GM12878 (cell line): ENCODE results near the gene GPR152. TPM values are rescaled to one million over a fixed set of nuclear protein-coding genes. Genes with fewer than 3 reads are reported as not detected.

Experiments used
- ATF7 ChIP-seq: fragments of 450-650 bp; IDR thresholded peaks from 2 replicates; pipeline ENCODE4 v1.6.1; 2016; ENCODE audit warnings: low read depth, mild to moderate bottlenecking
- BMI1 ChIP-seq: fragments of 450-650 bp; IDR thresholded peaks from 2 replicates; pipeline ENCODE4 v1.6.1; 2016; ENCODE audit warnings: mild to moderate bottlenecking, moderate library complexity, borderline replicate concordance
- CBX5 ChIP-seq: sonication (generic); IDR thresholded peaks from 2 replicates; pipeline ENCODE4 v1.6.1; 2016; ENCODE audit warnings: low read depth, moderate library complexity, mild to moderate bottlenecking, inconsistent platforms
- DPF2 ChIP-seq: fragments of 450-650 bp; IDR thresholded peaks from 2 replicates; pipeline ENCODE4 v1.6.1; 2017; ENCODE audit warnings: mild to moderate bottlenecking
- EZH2 ChIP-seq: IDR thresholded peaks from 2 replicates; pipeline ENCODE4 v1.6.1; 2012; ENCODE audit warnings: low read depth, mild to moderate bottlenecking, control low read depth, inconsistent platforms, low read length, borderline replicate concordance; ENCODE audit not compliant: control insufficient read depth
- HDGF ChIP-seq: fragments of 450-650 bp; IDR thresholded peaks from 2 replicates; pipeline ENCODE4 v1.6.1; 2016; ENCODE audit warnings: antibody characterized with exemption
- IRF3 ChIP-seq: fragments of 450-650 bp; IDR thresholded peaks from 2 replicates; pipeline ENCODE4 v1.6.1; 2014; ENCODE audit warnings: mild to moderate bottlenecking
- JUND ChIP-seq: IDR thresholded peaks from 2 replicates; pipeline ENCODE4 v1.6.1; 2012; ENCODE audit warnings: low read depth, mild to moderate bottlenecking, low read length, improper control_type of control experiment, moderate library complexity
- MAX ChIP-seq: IDR thresholded peaks from 2 replicates; pipeline ENCODE4 v1.6.1; 2012; ENCODE audit warnings: low read depth, low read length, improper control_type of control experiment
- MEF2B ChIP-seq: fragments of 450-650 bp; IDR thresholded peaks from 2 replicates; pipeline ENCODE4 v1.6.1; 2018; ENCODE audit warnings: mild to moderate bottlenecking, moderate library complexity; ENCODE audit not compliant: partially characterized antibody, poor library complexity, severe bottlenecking
- NR2C2 ChIP-seq: IDR thresholded peaks from 2 replicates; pipeline ENCODE4 v1.6.1; 2011; ENCODE audit warnings: borderline replicate concordance, low read depth; ENCODE audit not compliant: control insufficient read depth, insufficient read length
- RFX5 ChIP-seq: IDR thresholded peaks from 2 replicates; pipeline ENCODE4 v1.6.1; 2011; ENCODE audit warnings: low read depth, low read length, improper control_type of control experiment
- SMC3 ChIP-seq: IDR thresholded peaks from 2 replicates; pipeline ENCODE4 v1.6.1; 2011; ENCODE audit warnings: low read length, improper control_type of control experiment, borderline replicate concordance
- SPI1 ChIP-seq: IDR thresholded peaks from 2 replicates; pipeline ENCODE4 v1.6.1; 2011; ENCODE audit warnings: low read depth, mild to moderate bottlenecking, low read length, moderate library complexity, borderline replicate concordance; ENCODE audit not compliant: insufficient read depth
- TARDBP ChIP-seq: IDR thresholded peaks from 2 replicates; pipeline ENCODE4 v1.6.1; 2016; ENCODE audit warnings: borderline replicate concordance
- TBL1XR1 ChIP-seq: IDR thresholded peaks from 2 replicates; pipeline ENCODE4 v1.6.1; 2012; ENCODE audit warnings: low read depth, low read length, improper control_type of control experiment
- YY1 ChIP-seq: IDR thresholded peaks from 2 replicates; pipeline ENCODE4 v1.6.1; 2011; ENCODE audit warnings: low read depth, mild to moderate bottlenecking, low read length
- ZBED1 ChIP-seq: IDR thresholded peaks from 2 replicates; pipeline ENCODE4 v1.6.1; 2016; ENCODE audit warnings: borderline replicate concordance
- ZBTB40 ChIP-seq: fragments of 450-650 bp; IDR thresholded peaks from 2 replicates; pipeline ENCODE4 v1.6.1; 2016; ENCODE audit warnings: mild to moderate bottlenecking, moderate library complexity, borderline replicate concordance
- ZNF207 ChIP-seq: fragments of 450-650 bp; IDR thresholded peaks from 2 replicates; pipeline ENCODE4 v1.6.1; 2014; ENCODE audit warnings: antibody characterized with exemption, mild to moderate bottlenecking, borderline replicate concordance
- ZNF24 ChIP-seq: fragments of 450-650 bp; IDR thresholded peaks from 2 replicates; pipeline ENCODE4 v1.6.1; 2017; ENCODE audit warnings: antibody characterized with exemption, mild to moderate bottlenecking
- ZNF687 ChIP-seq: fragments of 450-650 bp; IDR thresholded peaks from 2 replicates; pipeline ENCODE4 v1.6.1; 2017; ENCODE audit warnings: mild to moderate bottlenecking, moderate library complexity
- polyA plus RNA-seq, 11 experiments: library from polyadenylated mRNA; depleted of rRNA in 4 of 11; unstranded in 6 of 11; stranded (reverse) in 5 of 11; fragments of >200 nt; fragmentation: Nextera tagmentation in 4 of 11; fragmentation: Illumina TruSeq in 1 of 11; extraction: Ambion mirVana in 4 of 11; extraction: Trizol in 1 of 11; gene quantifications; 1 replicate in 1 of 11; 2 replicates in 10 of 11; pipeline versions ENCODE4 v1.2.1 to v1.2.3, GENCODE V29; 2011 to 2016; ENCODE audit warnings: inconsistent platforms in 2 of 11, missing spikeins in 2 of 11, low read depth in 1 of 11
- total RNA-seq, 4 experiments: library from RNA; depleted of rRNA in 3 of 4; stranded (reverse); fragments of >200 nt in 3 of 4; fragmentation: Illumina TruSeq in 1 of 4; extraction: Trizol in 1 of 4; gene quantifications; 2 replicates each; pipeline versions ENCODE4 v1.2.1 to v1.2.3, GENCODE V29; 2013 to 2021

The GPR152 gene
- total and polyA plus RNA-seq, 10 of the 15 experiments (the other 5 are each of a cell fraction or from before 2014, with no cell fraction given), result not detected

- TF ChIP-seq NR2C2, result no peak
- no peak for TF ChIP-seq SMC3
- TF ChIP-seq BMI1, result no peak
- TF ChIP-seq DPF2, result peak; percentile 53; the same call in 1 of the 2 replicates
- peak; percentile 74 for TF ChIP-seq MEF2B
- TF ChIP-seq ZNF687, result peak; percentile 85
- TF ChIP-seq TARDBP, result no peak
- no peak for TF ChIP-seq EZH2
- no peak for TF ChIP-seq TBL1XR1
- peak; percentile 4; the same call in 1 of the 2 replicates for TF ChIP-seq SPI1
- no peak for TF ChIP-seq ZNF24
- TF ChIP-seq HDGF, result peak; percentile 70; the same call in 1 of the 2 replicates
- no peak for TF ChIP-seq JUND
- TF ChIP-seq YY1, result peak; percentile 93
- TF ChIP-seq ATF7, result no peak
- TF ChIP-seq ZBTB40, result no peak
- TF ChIP-seq ZNF207, result no peak
- TF ChIP-seq IRF3, result no peak
- TF ChIP-seq ZBED1, result no peak
- TF ChIP-seq RFX5, result no peak
- no peak for TF ChIP-seq CBX5
- no peak for TF ChIP-seq MAX
These were observed 12.1 kb upstream of the GPR152 start (continued) for GRCh38 chr11:67464411-67465188.
